IPS-18a (cell line): ENCODE measurements around the gene PJA2.

Experiments
- H3K27ac ChIP-seq: one replicate; pipeline ENCODE4 v1.5.1; 2013; ENCODE audit warnings: low read length
- H3K27me3 ChIP-seq: one replicate; pipeline ENCODE4 v1.6.1; 2013; ENCODE audit warnings: mild to moderate bottlenecking, low read length; ENCODE audit not compliant: control insufficient read depth, insufficient read depth
- H3K36me3 ChIP-seq: one replicate; pipeline ENCODE4 v1.6.1; 2013; ENCODE audit warnings: low read depth, low read length; ENCODE audit not compliant: control insufficient read depth
- H3K4me1 ChIP-seq: one replicate; pipeline ENCODE4 v1.6.1; 2013; ENCODE audit warnings: low read depth, low read length; ENCODE audit not compliant: control insufficient read depth
- H3K4me3 ChIP-seq: one replicate; pipeline ENCODE4 v1.5.1; 2013; ENCODE audit warnings: low read length
- H3K9ac ChIP-seq: one replicate; pipeline ENCODE4 v1.6.1; 2013; ENCODE audit warnings: mild to moderate bottlenecking, low read length, moderate library complexity
- H3K9me3 ChIP-seq: one replicate; pipeline ENCODE4 v1.6.1; 2013; ENCODE audit warnings: low read depth, low read length; ENCODE audit not compliant: control insufficient read depth

PJA2 gene

DNA sequence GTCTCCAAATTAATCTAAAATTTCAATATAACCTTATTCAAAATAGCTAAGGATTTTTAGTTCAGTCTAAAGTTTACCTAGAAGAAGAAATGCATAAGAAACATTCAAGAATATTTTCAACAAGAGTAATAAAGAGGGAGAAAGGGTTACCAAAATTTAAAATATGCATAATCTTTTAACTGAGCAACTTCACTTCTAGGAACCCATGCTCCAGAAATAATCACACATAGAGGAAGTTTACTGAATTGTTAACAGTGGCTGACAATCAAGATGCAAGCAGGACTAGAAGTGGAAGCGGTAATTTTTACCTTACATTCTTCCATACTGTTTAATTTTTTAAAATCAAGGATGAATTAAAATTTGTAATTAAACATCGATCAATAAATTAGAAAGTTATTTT lies 1.9 kb downstream of the PJA2 start:
- peak overlapping the region; percentile 80 for H3K4me3 ChIP-seq
- H3K27me3 ChIP-seq, result no peaks in the 10 kb centered on the region
- H3K36me3 ChIP-seq, result no peaks in the 10 kb centered on the region
- peaks cover 15% of the 10 kb centered on the region for H3K4me1 ChIP-seq
- peak overlapping the region; percentile 74 for H3K9ac ChIP-seq
- H3K9me3 ChIP-seq, result no peaks in the 10 kb centered on the region
- H3K27ac ChIP-seq, result no peak overlapping the region

- Histone ChIP-seq H3K27ac (no peak overlapping the region), H3K4me1 (peaks cover 12% of the 10 kb centered on the region), H3K27me3 (no peaks in the 10 kb centered on the region), H3K9ac (no peak overlapping the region), H3K36me3 (no peaks in the 10 kb centered on the region), H3K4me3 (no peak overlapping the region), H3K9me3 (no peaks in the 10 kb centered on the region)
These were observed 3.1 kb downstream of the PJA2 start for GRCh38 chr5:109406719-109407118.

GRCh38 chr5:109404428-109404960 lies 5.3 kb downstream of the PJA2 start:
- no peaks in the 10 kb centered on the region for H3K9me3 ChIP-seq
- peaks cover 12% of the 10 kb centered on the region for H3K4me1 ChIP-seq
- no peak overlapping the region for H3K9ac ChIP-seq
- H3K27me3 ChIP-seq, result no peaks in the 10 kb centered on the region
- no peak overlapping the region for H3K4me3 ChIP-seq
- no peak overlapping the region for H3K27ac ChIP-seq
- no peaks in the 10 kb centered on the region for H3K36me3 ChIP-seq

GRCh38 chr5:109403469-109403868 lies 6.3 kb downstream of the PJA2 start:
- Histone ChIP-seq H3K27ac (no peak overlapping the region), H3K9ac (no peak overlapping the region)

GRCh38 chr5:109399092-109399759 lies 10.5 kb downstream of the PJA2 start:
- H3K9ac ChIP-seq, result no peak overlapping the region
- no peaks in the 10 kb centered on the region for H3K27me3 ChIP-seq
- H3K9me3 ChIP-seq, result no peaks in the 10 kb centered on the region
- no peaks in the 10 kb centered on the region for H3K36me3 ChIP-seq
- no peak overlapping the region for H3K27ac ChIP-seq
- no peaks in the 10 kb centered on the region for H3K4me1 ChIP-seq
- H3K4me3 ChIP-seq, result no peak overlapping the region

More at GRCh38 chr5:109403469-109403868, 6.3 kb downstream of the PJA2 start:
- Histone ChIP-seq H3K4me3 (no peak overlapping the region), H3K9me3 (no peaks in the 10 kb centered on the region), H3K4me1 (peaks cover 10% of the 10 kb centered on the region), H3K36me3 (no peaks in the 10 kb centered on the region), H3K27me3 (no peaks in the 10 kb centered on the region)

GRCh38 chr5:109396965-109397364 lies 12.8 kb downstream of the PJA2 start:
- H3K4me1 ChIP-seq, result no peaks in the 10 kb centered on the region

DNA sequence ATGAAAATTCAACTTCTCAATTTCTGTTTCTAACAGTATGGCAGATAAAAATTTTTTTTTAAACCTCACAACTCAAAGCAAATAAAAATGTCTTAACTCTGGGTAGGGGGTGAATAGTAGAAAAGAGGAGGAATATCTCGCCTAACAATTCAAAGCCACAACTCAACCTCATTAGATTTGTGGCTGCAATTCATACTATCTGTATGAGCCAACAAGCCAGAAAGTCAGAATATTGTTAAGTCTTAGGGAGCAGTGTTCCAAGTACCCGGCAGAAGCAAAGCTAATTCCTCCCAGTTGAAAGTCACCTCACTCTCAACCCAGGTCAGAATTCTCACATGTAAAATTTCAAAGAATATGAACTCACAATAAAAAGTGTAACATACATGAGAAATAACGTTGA lies 15.0 kb downstream of the PJA2 start:
- Histone ChIP-seq H3K4me3 (no peak overlapping the region), H3K9me3 (no peaks in the 10 kb centered on the region), H3K4me1 (no peaks in the 10 kb centered on the region), H3K36me3 (no peaks in the 10 kb centered on the region), H3K27ac (no peak overlapping the region), H3K9ac (no peak overlapping the region), H3K27me3 (no peaks in the 10 kb centered on the region)

More at GRCh38 chr5:109396965-109397364, 12.8 kb downstream of the PJA2 start:
- H3K36me3 ChIP-seq, result no peaks in the 10 kb centered on the region
- H3K9me3 ChIP-seq, result no peaks in the 10 kb centered on the region
- H3K27ac ChIP-seq, result no peak overlapping the region
- H3K4me3 ChIP-seq, result no peak overlapping the region
- H3K27me3 ChIP-seq, result no peaks in the 10 kb centered on the region
- no peak overlapping the region for H3K9ac ChIP-seq

DNA sequence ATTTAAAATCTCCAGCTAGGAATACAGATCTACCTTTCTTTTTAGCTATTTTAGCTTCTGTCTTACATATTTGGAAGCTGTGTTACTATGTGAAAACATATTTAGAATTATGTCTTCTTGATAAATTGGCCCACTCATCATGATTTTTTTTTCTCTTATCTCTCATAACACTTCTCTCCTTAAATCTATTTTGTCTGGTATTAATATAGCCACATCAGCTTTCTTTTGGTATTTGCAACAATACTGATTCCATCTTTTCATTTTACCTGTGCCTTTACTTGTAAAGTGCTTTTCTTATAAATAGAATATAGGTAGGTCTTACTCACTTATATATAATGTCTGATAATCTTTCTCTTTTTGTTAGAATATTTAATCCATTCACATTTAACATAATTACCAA lies 19.6 kb downstream of the PJA2 start:
- Histone ChIP-seq H3K9ac (no peak overlapping the region), H3K27me3 (no peaks in the 10 kb centered on the region), H3K4me1 (no peaks in the 10 kb centered on the region), H3K36me3 (no peaks in the 10 kb centered on the region), H3K27ac (no peak overlapping the region), H3K9me3 (no peaks in the 10 kb centered on the region), H3K4me3 (no peak overlapping the region)

- no peaks in the 10 kb centered on the region for H3K9me3 ChIP-seq
- H3K4me3 ChIP-seq, result no peak overlapping the region
- no peak overlapping the region for H3K27ac ChIP-seq
- H3K4me1 ChIP-seq, result no peaks in the 10 kb centered on the region
- H3K27me3 ChIP-seq, result no peaks in the 10 kb centered on the region
- no peak overlapping the region for H3K9ac ChIP-seq
- no peaks in the 10 kb centered on the region for H3K36me3 ChIP-seq
These were observed 21.4 kb downstream of the PJA2 start for GRCh38 chr5:109388407-109388806.

DNA sequence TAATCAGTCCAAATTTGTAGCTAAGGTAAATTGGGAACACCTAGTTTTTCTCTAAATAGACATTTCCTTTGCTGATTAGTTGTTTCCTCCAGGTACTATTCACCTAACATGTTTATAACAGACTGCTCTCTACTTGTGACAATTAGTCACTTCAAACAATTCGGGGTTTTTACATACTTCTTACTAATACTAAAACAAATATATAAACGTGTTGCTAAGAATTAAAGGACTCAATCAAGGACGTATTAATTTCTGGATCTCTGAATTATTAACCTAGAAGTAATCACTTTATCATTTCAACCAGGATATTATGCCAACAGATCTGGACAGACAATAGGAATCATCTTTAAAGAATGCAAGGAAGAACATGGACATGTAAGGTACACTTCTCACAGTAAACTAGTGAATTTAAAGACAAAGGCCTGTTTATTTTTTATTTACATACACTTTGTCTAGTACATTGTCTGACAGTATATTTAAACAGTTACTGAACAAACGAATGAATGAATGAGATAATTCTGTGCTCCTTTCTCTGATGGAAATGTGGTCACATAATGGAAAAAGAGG lies 22.3 kb downstream of the PJA2 start:
- Histone ChIP-seq H3K9me3 (no peaks in the 10 kb centered on the region), H3K9ac (no peak overlapping the region), H3K27ac (no peak overlapping the region)

GRCh38 chr5:109378095-109378494 lies 31.7 kb downstream of the PJA2 start:
- Histone ChIP-seq H3K9me3 (no peaks in the 10 kb centered on the region), H3K27ac (no peak overlapping the region), H3K4me3 (no peak overlapping the region), H3K9ac (no peak overlapping the region), H3K27me3 (no peaks in the 10 kb centered on the region), H3K36me3 (peaks cover 25% of the 10 kb centered on the region), H3K4me1 (no peaks in the 10 kb centered on the region)

More for the DNA sequence above, 22.3 kb downstream of the PJA2 start:
- Histone ChIP-seq H3K4me3 (no peak overlapping the region), H3K4me1 (no peaks in the 10 kb centered on the region), H3K27me3 (no peaks in the 10 kb centered on the region), H3K36me3 (no peaks in the 10 kb centered on the region)

- Histone ChIP-seq H3K9me3 (no peaks in the 10 kb centered on the region), H3K36me3 (peaks cover 18% of the 10 kb centered on the region), H3K4me3 (no peak overlapping the region), H3K27ac (no peak overlapping the region), H3K27me3 (no peaks in the 10 kb centered on the region), H3K4me1 (no peaks in the 10 kb centered on the region), H3K9ac (no peak overlapping the region)
These were observed 35.1 kb downstream of the PJA2 start for GRCh38 chr5:109374625-109375024.
